ENCODE results near the gene TGM1. TPM values are rescaled to one million over a fixed set of nuclear protein-coding genes. Genes with fewer than 3 reads are reported as not detected.

The TGM1 gene
- polyA plus RNA-seq, 2 of the 4 experiments (the other 2 are of a cell fraction): 0.61 to 1.3 TPM

- no peak for FAIRE-seq
Observed at GRCh38 chr14:24266344-24267244, 3.6 kb upstream of the TGM1 start.

DNA sequence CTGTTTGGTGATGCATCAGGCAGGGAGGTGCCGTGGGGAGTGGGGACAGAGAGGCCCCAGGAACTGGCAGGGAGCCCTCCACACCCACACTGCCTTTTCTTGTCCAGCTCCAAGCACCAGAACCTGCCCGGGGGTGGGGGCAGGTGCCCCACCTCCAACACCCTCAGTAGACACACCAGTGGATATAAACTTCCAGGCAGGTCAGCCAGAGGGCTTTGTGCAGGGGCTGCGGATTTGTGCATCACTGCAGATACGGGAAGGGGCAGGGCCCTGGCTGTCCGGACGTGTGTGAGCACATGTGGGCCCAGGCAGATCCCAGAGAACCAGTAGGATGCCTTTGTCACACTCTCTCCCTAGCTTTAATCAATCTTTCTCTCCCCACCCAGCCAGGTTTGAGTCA is 1.3 kb upstream of the TGM1 start:
- no peaks in the 10 kb centered on the region for H3K9me3 ChIP-seq
- FAIRE-seq (no peak), ATAC-seq (no peak), DNase-seq (ENCODE audit: low read depth in 1 of 2, low spot score in 1 of 2) (no peak)
- no peak overlapping the region for H3K4me3 ChIP-seq
- H3K27ac ChIP-seq: no peak overlapping the region
- ChIA-PET POLR2A (no interaction called here), CTCF (interaction anchor here (1.6 to 34.0 kb wide), 3 partner anchors 21 to 173 kb away, joined by 5 to 469 read pairs (median 24); partner anchors contain the start of genes CIDEB, DHRS1, LTB4R and LTB4R2)
- H3K4me2 ChIP-seq: no peak overlapping the region
- WGBS (ENCODE audit: missing lambda C conversion rate): 82% methylated on average over 6 of the region's 6 CpGs
- TF ChIP-seq MAFK (IDR thresholded peaks at IDR 0.05; ENCODE audit: partially characterized antibody) (no peak), ESRRA (IDR thresholded peaks at IDR 0.05; ENCODE audit: borderline replicate concordance, low read length) (no peak), RAD21 (conservative IDR thresholded peaks at IDR 0.05 in 1 of 2, IDR thresholded peaks at IDR 0.05 in 1 of 2) (no peak), USF2 (IDR thresholded peaks at IDR 0.05) (no peak), CEBPB (IDR thresholded peaks at IDR 0.05) (no peak), NPAS2 (CRISPR knock-in tag; IDR thresholded peaks at IDR 0.05; ENCODE audit: borderline replicate concordance) (no peak), ZFP36 (IDR thresholded peaks at IDR 0.05; ENCODE audit: borderline replicate concordance, partially characterized antibody) (no peak), KDM5A (IDR thresholded peaks at IDR 0.05) (no peak), ZC3H11A (IDR thresholded peaks at IDR 0.05) (no peak), FOSB (CRISPR knock-in tag; IDR thresholded peaks at IDR 0.05) (no peak), BCL3 (IDR thresholded peaks at IDR 0.05) (no peak), EP300 (IDR thresholded peaks at IDR 0.05) (no peak), ELK1 (IDR thresholded peaks at IDR 0.05; ENCODE audit: low read depth, low read length) (no peak)
- TF ChIP-seq, protein P1, sequence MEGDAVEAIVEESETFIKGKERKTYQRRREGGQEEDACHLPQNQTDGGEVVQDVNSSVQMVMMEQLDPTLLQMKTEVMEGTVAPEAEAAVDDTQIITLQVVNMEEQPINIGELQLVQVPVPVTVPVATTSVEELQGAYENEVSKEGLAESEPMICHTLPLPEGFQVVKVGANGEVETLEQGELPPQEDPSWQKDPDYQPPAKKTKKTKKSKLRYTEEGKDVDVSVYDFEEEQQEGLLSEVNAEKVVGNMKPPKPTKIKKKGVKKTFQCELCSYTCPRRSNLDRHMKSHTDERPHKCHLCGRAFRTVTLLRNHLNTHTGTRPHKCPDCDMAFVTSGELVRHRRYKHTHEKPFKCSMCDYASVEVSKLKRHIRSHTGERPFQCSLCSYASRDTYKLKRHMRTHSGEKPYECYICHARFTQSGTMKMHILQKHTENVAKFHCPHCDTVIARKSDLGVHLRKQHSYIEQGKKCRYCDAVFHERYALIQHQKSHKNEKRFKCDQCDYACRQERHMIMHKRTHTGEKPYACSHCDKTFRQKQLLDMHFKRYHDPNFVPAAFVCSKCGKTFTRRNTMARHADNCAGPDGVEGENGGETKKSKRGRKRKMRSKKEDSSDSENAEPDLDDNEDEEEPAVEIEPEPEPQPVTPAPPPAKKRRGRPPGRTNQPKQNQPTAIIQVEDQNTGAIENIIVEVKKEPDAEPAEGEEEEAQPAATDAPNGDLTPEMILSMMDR (IDR thresholded peaks at IDR 0.05): no peak
- H3K4me1 ChIP-seq: peaks cover 5% of the 10 kb centered on the region

More at GRCh38 chr14:24266344-24267244, 3.6 kb upstream of the TGM1 start:
- Histone ChIP-seq H3K4me2 (no peak overlapping the region), H3K9me3 (no peaks in the 10 kb centered on the region), H3K4me3 (no peak overlapping the region), H3K27ac (no peak overlapping the region), H3K4me1 (no peaks in the 10 kb centered on the region)
- POLR2A ChIA-PET: interaction anchor here (0.8 kb wide), 1 partner anchor 24 kb away, joined by 3 read pairs; the partner anchor contains the start of gene TINF2
- no peak for ATAC-seq
- TF ChIP-seq PBX3 (IDR thresholded peaks at IDR 0.05) (no peak), RCOR1 (IDR thresholded peaks at IDR 0.05; ENCODE audit: low read depth, low read length) (no peak), SMC3 (IDR thresholded peaks at IDR 0.05) (no peak), POLR2A (IDR thresholded peaks at IDR 0.05; ENCODE audit: low read length) (no peak), TFCP2L1 (CRISPR knock-in tag; IDR thresholded peaks at IDR 0.05) (no peak), PHF8 (IDR thresholded peaks at IDR 0.05; ENCODE audit: borderline replicate concordance, low read depth) (no peak), EHMT2 (IDR thresholded peaks at IDR 0.05; ENCODE audit: low read depth) (no peak), BHLHE40 (IDR thresholded peaks at IDR 0.05; ENCODE audit: low read depth, low read length) (no peak), SREBF2 (IDR thresholded peaks at IDR 0.05) (no peak), RNF2 (IDR thresholded peaks at IDR 0.05; ENCODE audit: borderline replicate concordance, low read depth) (no peak), ELK1 (IDR thresholded peaks at IDR 0.05; ENCODE audit: low read depth, low read length) (no peak), NPAS2 (CRISPR knock-in tag; IDR thresholded peaks at IDR 0.05; ENCODE audit: borderline replicate concordance) (no peak), FOXS1 (CRISPR knock-in tag; IDR thresholded peaks at IDR 0.05) (no peak), EHF (CRISPR knock-in tag; IDR thresholded peaks at IDR 0.05) (no peak), CBX2 (IDR thresholded peaks at IDR 0.05; ENCODE audit: borderline replicate concordance, low read depth) (no peak), POLR2AphosphoS2 (conservative IDR thresholded peaks at IDR 0.05; ENCODE audit: low read length) (no peak)
- TF ChIP-seq, protein P2, sequence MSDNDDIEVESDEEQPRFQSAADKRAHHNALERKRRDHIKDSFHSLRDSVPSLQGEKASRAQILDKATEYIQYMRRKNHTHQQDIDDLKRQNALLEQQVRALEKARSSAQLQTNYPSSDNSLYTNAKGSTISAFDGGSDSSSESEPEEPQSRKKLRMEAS (IDR thresholded peaks at IDR 0.05): no peak
- CTCF ChIA-PET: interaction anchor here (1.1 to 34.0 kb wide), 3 partner anchors 13 to 37 kb away, joined by 4 to 469 read pairs (median 5); partner anchors contain the start of genes CIDEB, DHRS1, LTB4R and LTB4R2
- whole genome bisulfite sequencing (ENCODE audit: missing lambda C conversion rate): 83% methylated on average over 18 of the region's 18 CpGs
- no peak for DNase-seq (ENCODE audit: low read depth in 1 of 2, low spot score in 1 of 2)
